Hindlimb muscle (tissue), 1 donor: ENCODE data around the gene ARHGEF5. TPM values are rescaled to one million over a fixed set of nuclear protein-coding genes. Genes with fewer than 3 reads are reported as not detected.
"Not testable (repeated sequence)": the region's sequence is repeated elsewhere in the genome, so short reads cannot be mapped to it uniquely, and the experiment has no call there.

Experiments
- DNase-seq: peaks from one replicate; pipeline ENCODE4 v3.0.0-alpha.2; 2013
- polyA plus RNA-seq: library from polyadenylated mRNA; unstranded; fragments of 120-200 nt; gene quantifications from one replicate; pipeline ENCODE4 v1.2.1, GENCODE V29; 2013; ENCODE audit not compliant: insufficient read length

The ARHGEF5 gene
- 2.7 TPM for polyA plus RNA-seq

DNA sequence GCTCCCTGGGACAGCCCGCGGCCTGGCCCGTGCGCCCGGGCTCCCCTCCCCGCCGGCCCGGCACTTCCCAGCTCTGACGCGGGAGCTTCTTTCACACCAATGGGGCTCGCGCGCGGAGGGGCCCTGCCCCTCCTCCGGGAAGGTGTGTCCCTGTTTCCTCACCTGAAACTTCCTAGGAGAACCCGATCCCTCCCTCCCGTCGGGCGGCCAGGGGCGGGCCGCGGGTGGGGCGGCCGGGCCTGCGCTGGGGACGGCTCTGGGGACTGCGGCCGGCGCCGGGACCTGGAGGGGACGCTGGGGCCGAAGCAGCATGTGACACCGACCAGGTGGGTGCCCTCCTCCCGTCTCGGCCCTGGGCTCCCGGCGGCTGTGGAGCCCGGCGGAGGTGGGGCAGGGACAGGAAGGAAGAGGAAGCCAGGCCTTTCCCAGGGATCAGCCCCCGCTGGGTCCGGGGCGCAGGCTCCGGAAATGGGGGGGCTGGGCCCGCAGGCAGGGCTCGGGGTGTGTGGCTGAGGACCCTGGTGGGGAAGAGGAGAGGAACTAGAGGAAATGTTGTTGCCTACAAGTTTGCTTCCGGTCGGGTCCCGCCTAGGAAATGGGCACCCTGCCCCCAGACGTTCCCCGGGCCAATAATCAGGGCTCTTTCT is at the start of gene ARHGEF5:
Gene ARHGEF5 (plus strand): TSS at position 227 of the 647 bp plus-strand sequence. CDS start 7,268 bp downstream, outside the sequence.
- DNase-seq, result not testable (repeated sequence)

DNA sequence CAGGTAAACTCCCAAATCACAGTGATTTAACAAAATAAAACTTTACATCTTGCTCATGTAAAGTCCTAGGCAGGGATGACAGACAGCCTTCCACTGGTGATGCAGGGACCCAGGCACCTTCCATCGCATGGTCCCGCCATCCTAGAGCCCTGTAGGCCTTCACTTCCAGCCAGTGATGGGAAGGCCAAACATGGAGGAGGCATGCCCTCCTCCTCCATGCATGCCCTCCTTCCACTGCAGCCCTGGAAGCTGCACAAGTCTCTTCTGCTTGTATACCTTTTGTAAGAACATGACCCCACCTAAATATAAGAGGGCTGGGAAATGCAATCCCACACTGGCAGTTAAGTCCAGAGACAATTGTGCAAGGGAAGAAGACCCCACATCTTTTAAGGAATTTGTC is 45.5 kb upstream of the ARHGEF5 start:
- not testable (repeated sequence) for DNase-seq

DNA sequence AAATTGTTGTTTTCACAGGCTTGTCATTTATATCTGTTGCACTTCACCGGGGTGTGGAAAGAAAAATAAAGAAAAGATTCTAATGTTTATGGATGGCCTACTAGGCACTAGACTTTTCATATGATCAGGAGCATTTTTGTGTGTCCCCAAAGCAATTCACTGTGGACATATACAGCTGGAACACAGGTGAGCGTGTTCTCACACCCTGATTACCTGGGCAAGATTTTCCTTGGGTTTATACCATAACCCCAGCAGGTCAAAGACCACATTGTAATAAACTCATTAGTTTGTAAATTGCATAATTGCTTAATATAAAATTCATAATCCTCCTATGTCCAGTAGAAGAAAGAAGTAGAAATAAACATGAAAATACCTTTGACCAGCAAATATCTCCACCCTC is 44.0 kb upstream of the ARHGEF5 start:
- not testable (repeated sequence) for DNase-seq

DNA sequence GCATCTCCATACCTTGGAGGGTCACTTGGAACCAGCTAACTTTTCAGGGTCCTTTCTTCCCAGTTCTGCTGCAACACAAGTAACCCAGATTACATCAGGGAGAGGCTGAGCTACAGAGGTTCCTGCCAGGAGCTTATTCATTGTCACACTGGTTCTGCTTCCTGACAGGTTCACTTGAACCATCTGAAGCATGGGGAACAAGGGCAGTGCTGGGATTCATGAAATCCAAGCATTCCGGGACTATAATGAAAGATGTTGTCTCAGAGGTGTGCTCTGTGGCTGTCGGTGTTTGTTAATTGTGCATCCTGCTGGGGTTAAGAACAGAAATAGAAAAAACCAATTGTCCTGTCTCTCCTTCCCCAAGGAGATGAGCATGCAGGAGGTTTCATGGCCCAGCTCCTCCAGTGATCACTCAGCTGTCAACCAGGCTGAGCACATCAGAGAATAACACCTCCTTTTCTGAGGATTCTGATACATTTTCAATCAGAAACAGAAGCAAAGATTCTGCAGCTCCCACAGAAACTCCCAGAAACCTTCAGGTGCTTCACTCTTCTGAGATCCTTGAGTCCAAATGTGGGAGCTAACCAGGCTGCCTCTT is 43.2 kb upstream of the ARHGEF5 start, which contains the start of gene OR2A1:
Gene OR2A1 (plus strand): TSS at position 548 of the 598 bp plus-strand sequence. CDS start 5,706 bp downstream, outside the sequence.
- not testable (repeated sequence) for DNase-seq

DNA sequence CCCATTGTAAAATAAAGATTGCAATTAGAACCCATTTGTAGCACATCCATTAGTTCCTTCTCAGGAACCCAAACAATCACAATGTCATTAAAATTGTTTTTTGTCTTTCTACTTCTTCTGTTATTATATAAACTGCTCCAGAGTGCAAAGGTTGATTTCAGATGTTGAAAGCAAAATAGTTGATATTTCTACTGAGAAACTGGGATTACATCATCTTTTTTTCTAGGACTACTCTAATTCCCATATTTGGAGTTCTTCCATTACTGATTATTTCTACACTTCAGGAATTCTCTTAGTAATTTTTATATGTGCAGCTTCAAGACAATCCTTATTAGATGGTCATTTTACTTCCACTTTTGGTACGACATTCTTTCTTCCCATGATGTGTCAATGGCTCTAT is 37.7 kb upstream of the ARHGEF5 start:
- DNase-seq, result not testable (repeated sequence)

DNA sequence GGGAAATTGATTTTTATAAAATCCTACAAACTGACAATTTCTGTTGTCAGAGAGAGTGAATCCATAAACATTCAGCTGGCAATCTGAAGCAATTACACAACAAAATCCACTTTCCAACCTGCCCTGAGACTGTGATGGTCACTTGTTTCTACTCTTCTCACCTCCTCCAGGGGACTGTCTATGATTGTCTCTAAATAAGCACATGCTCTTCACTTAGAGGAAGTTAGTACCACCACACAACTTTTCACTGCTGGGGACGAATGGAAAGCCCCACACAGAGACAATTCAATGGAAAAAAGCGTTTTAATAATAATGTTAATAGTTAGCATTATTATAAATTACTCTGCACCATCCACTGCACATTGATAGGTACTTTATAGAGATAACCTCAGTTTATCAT is 35.7 kb upstream of the ARHGEF5 start:
- DNase-seq, result not testable (repeated sequence)

DNA sequence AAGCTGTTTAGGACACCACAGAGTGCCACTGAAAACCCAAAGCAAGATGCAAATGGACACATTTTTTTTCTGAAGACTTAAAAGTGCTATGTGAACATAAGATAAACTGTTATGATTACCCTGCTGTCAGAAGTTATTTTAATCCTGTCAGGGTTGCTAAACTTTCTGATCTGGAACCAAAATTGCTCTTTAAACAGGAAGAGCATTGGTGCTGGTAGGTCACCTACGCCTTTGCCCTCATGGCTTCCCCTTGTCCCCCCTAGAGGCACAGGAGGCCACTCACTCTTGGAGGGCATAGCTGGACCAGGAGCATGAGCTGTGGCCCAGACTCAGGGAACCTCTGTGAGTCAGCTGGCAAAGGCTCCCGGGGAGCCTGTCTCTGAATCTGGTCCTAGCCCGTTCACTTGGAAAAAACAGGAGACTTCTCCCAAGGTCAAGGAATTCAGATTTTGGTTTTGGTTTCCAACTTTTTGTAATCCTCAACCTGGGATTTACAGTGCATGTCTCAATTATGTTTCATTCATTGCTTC is 33.5 kb upstream of the ARHGEF5 start:
- not testable (repeated sequence) for DNase-seq

DNA sequence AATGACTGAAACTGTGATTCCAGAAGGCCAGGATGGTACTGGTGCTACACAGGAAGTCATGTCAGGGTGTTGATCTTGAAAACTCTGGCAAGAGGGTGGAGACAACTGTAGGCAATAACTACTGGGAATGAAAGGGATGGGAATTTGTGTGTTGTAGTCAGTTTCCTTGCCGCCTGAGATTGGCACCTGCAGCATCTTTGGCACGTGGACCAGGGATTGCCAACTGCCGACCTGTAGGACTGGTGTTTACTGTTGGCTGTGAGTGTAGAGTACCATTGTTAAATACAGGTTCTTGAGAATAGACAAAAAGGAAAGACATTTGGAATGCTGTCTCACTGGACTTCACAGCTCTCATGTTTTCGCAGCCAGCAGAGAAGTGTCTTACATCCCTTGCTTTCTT is 31.8 kb upstream of the ARHGEF5 start:
- not testable (repeated sequence) for DNase-seq

DNA sequence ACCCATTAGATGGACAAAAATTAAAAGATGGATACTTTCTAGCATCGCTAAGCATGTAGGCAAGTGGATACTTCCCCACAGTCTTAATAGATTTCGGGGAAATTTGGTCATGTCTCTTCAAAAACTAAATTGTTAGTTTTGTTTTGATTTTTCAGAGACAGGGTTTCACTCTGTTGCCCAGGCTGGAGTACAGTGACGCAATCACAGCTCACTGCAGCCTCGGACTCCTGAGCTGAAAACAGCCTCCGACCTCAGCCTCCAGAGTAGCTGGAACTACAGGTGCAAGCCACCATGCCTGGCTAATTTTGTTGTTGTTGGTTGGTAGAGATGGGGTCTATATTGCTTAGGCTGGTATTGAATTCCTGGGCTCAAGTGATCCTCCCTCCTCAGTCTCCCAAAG is 29.3 kb upstream of the ARHGEF5 start:
- DNase-seq, result not testable (repeated sequence)

DNA sequence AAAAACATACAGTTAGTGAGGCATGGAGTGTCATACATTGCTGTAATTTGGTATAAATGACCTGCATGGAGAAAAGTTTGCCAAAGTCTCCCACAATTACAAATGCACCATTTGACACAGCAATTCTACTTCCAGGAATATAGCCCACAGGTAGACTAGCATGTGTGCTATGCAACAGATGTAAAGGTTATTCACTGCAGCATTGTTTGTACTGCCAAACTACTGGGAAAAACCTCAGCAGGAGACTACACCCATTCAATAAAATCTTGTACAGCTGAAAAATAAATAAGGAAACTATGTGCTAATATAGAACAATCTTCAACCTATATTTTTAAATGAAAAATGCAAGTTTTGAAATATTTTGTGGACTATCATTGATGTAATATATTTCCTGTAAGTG is 25.2 kb upstream of the ARHGEF5 start:
- DNase-seq, result not testable (repeated sequence)

DNA sequence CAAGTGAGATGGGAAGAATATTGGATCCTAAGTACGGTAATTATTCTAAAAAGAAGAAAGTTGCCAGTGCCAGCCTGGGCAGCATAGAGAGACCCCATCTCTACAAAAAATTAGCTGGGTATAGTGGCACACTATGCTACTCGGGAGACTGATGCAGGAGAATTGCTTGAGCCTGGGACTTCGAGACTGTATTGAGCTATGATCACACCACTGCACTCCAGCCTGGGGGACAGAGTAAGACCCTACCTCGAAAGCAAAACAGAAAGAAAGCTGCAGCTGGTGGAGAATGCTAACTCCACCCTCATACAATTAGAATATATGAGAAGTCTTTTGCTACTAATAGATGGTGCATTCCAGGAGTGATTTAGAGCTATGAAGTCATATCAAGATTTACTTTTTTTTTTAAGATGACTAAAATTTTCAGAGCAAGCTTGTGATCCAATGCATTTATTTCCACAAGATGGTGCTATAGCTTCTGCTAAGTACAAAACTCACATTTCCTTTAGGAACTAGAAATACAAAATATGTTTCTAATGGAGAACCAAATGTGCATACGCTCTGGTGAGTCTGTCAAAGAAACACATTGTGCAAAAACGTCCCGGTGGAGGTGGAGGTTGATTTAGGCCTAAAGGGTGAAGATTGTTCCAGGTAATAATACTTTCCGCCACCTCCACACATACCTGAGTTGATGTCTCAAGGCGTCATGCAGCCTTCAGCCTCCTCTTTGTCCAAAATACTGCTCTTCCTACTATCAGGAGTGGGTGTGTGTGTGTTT is 23.8 kb upstream of the ARHGEF5 start:
- DNase-seq, result not testable (repeated sequence)

DNA sequence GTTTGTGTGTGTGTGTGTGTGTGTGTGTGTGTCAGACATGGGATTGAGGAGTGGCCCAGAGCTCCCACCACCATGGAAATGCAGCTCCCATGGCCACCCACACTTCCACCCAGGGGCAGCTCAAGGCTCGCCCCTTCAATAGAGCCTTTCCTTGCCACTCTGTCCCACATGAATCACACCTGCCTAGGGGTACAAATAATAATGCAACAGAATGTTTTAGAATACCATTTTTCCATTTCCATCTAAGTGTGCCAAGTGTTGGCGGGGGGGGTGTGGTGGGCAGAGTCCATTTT is 23.3 kb upstream of the ARHGEF5 start:
- DNase-seq, result not testable (repeated sequence)

DNA sequence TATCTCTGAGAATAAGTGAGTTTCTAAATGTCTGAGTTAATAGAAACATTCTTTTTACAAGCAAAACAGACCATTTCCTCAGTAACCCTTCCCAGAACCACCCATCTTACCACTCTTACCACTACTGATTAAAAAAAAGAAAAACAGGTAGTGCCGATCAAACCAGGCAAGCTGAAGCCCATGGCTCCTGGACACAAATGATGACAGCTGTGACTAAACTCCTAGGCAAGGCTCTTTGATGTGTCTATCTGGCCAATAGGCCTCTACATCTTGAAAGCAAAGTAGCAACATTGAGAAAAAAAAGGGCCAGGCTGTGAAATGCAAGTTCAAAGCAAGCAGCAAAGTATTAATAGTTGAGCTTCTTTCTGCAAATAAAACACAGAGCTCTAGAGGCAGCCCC is 6.6 kb upstream of the ARHGEF5 start:
- not testable (repeated sequence) for DNase-seq

DNA sequence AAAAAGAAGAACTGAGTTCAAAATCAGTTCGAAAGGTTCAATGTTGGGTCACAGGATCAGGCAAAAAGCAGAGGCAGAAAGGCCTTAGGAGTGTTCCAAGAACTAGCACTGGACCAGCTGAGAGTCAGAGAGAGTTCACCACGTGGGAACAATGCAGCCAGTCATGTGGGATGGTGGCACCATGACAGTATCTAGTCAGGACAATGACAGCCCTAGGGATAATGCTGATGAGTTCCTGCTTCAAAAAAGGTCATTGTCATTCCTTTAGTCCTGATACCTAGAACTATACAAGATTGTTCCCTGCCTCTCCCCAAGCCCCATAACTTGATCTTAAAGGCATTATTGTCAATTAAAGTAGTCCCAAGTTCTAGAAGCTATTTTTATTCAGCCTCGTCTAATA is 3.5 kb upstream of the ARHGEF5 start:
- DNase-seq, result not testable (repeated sequence)

DNA sequence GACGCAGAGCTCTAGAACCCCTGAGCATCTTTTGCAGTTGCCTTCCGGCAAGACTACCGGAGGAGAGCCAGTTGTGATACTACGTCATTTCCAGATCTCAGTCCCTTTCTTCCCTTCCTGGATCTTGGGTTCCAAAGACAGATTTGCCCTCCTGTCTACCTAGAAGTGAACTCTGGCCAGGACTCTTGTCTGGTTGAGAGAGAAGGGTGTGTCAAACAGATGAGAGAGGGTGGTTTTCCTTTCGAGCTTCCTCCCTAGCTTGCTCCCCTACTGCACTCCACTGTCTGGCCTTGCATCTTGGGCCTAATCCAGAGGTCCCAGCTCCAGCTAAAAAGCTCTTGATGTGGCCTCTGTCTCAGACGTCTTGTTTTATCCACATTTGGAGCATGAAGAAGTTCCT is 983 bp downstream of the ARHGEF5 start:
- DNase-seq, result not testable (repeated sequence)

DNA sequence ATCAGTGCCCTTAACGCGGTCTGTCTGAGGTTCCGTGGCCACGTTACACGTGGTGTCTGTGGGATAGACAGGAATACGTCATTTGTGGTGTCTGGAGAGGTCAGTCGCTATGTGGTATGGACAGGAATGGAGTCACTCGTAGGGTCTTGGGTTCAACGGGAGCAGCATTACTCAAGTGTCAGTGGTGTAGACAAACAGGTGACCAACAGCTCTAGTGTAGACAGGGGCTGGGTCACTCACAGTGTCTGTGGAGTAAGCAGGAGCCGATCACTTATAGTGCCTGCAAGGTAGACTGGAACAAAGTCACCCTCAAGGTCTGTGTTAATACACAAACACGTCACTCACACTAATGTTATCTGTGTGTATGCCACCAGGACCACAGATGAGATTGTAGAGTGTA is 1.7 kb downstream of the ARHGEF5 start:
- not testable (repeated sequence) for DNase-seq

DNA sequence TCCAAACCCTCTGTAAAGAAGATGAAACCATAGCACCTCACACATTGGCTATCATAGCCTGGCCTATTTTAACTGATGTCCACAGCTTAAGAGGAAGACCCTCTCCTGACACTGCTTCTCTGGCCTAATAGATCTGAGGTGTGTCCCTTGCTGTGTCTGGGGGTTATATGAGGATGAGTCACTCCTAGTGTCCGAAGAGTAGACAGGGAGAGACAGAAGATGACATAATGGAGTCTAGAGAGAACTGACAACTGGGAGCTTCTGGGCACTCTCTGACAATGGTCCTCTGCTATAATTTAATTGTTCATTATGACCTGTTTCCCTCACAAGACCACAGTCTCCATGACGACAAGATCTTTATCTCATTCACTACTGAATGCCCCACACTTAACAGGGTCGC is 6.9 kb downstream of the ARHGEF5 start:
- DNase-seq, result not testable (repeated sequence)

DNA sequence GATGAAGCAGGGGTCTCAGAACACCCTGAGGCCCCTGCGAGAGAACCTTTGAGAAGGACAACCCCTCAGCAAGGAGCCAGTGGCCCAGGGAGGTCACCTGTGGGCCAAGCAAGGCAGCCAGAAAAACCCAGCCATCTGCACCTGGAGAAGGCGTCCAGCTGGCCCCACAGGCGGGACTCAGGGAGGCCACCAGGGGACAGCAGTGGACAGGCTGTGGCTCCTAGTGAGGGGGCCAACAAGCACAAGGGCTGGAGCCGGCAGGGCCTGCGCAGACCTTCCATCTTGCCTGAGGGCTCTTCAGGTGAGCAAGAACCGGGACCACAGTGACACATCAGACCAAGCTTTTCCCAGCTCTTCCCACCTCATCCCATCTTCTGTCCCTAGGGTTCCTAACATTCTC is 10.3 kb downstream of the ARHGEF5 start:
- DNase-seq, result not testable (repeated sequence)

DNA sequence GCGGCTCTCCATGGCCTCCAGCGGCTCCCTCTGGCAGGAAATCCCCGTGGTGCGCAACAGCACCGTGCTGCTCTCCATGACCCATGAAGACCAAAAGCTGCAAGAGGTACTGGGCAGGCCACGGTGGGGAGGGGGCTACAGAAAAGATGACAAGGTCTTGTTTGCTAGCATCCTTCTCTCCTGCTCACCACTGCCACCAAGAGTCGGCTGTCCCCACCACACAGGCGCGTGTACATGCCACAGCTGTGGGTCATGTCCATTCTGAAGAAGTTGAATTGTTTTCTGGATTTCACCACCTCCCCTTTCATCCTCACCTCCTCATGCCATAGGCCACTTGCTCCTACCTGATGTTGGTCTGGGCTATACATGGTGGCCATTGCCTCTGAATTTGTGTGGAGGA is 12.0 kb downstream of the ARHGEF5 start:
- not testable (repeated sequence) for DNase-seq

DNA sequence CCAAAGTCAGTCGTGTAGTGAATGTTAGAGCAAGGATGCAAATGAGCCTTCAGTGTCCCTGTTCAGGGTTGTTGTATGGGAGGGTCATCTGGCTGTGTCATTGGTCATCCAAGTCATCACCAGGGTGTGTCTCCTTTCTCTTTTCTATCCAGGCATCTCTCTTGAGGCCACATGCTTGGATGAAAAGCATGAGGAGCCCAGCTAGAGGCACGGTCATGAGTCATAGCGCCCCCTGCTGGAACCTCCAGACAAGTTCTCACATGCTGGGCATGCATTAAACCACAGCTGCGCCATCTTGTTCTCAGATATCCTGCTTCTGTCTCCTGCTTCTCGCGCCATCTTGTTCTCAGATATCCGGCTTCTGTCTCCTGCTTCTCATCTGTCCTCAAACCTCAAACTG is 14.0 kb downstream of the ARHGEF5 start:
- not testable (repeated sequence) for DNase-seq

DNA sequence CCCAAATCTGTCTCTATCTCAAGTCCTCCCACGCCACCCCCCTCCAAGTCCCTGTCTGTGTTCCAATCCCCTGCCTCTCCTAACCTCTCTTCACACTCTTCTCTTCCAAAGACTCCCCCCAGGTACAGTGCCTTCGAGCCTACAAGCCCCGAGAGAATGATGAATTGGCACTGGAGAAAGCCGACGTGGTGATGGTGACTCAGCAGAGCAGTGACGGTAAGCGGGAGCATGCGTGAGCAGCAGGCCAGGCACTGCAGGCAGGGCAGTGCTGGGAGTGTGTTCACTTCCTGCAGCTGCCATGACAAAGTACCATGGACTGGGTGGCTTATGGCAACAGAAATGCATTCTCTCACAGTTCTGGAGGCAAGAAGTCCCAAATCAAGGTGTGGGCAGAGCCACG is 23.4 kb downstream of the ARHGEF5 start:
- no peak for DNase-seq

DNA sequence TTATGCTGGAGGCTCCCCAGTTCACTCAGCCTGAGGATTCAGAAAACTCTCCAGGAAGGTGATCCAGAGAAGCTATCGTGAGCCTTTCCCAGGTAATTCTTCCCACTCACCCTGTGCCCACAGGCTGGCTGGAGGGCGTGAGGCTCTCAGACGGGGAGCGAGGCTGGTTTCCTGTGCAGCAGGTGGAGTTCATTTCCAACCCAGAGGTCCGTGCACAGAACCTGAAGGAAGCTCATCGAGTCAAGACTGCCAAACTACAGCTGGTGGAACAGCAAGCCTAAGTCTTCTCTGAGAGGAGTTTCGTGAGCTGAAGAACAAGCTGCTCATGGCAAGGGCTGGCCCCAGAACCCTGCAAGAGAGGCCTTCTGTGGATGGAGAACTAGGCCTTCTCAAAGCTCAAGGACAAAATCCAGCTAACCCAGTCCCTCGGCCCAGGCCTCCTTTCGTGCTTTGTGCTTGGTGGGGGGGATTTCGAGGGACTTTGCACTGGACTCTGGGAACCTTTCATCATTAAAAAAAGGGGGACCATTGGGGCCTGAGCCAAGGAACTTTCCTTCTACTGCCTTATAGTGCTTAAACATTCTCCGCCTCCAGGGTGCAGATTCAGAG is 24.7 kb downstream of the ARHGEF5 start:
- no peak for DNase-seq

DNA sequence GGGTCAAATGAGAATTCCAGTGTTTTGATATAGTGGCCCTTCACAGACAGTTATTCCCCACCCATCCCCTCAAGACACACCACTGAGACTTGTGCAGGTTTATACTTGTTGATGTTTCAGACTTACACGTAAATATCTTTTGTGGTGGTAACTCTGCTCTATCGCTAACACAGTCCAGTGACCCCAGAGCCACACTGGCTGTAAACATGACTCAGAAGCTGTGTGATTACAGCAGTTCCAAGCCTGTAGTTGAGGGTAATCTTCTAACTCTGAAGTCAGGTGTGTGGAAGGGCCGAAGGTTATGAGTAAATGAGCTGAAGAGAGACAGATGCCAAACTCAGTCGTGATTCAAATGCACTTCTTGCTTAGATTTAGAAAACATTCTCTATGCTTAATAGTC is 28.9 kb downstream of the ARHGEF5 start:
- DNase-seq, result no peak
